ENCODE measurements around the gene UBXN10. TPM values are rescaled to one million over a fixed set of nuclear protein-coding genes. Genes with fewer than 3 reads are reported as not detected.
A peak's percentile ranks its signal among the peaks of the same experiment; 100 is the strongest.

Gene UBXN10
- total RNA-seq, 6 experiments from 2014 or later = 0.35 to 2.5 (median 1.8) TPM

- no peaks in the 10 kb centered on the region for H3K36me3 ChIP-seq
- H3K9me3 ChIP-seq = no peaks in the 10 kb centered on the region
- intact Hi-C loops (cut with DNase I) = no loop called here
- H3K27me3 ChIP-seq = no peaks in the 10 kb centered on the region
- no peak overlapping the region for H3K4me3 ChIP-seq
- H3K27ac ChIP-seq = no peak overlapping the region
- WGBS (ENCODE audit: insufficient coverage, low coverage, low lambda C conversion rate, missing lambda C conversion rate) = 52% methylated on average over 2 of the region's 2 CpGs
- peaks cover 0 to 9% (median 0%) of the 10 kb centered on the region in 4 donors for H3K4me1 ChIP-seq
- DNase-seq = peak in 1 of 3 donors; percentile 6
- no peak for ATAC-seq
- TF ChIP-seq POLR2A (IDR thresholded peaks at IDR 0.05) = no peak
- TF ChIP-seq CTCF (IDR thresholded peaks at IDR 0.05) = no peak
These were observed 8.3 kb downstream of the UBXN10 start for GRCh38 chr1:20194224-20194623.

GRCh38 chr1:20194757-20195461 is 9.0 kb downstream of the UBXN10 start:
- Histone ChIP-seq H3K4me1 (peaks cover 0 to 9% (median 0%) of the 10 kb centered on the region in 4 donors), H3K4me3 (no peak overlapping the region), H3K27me3 (no peaks in the 10 kb centered on the region), H3K27ac (no peak overlapping the region), H3K9me3 (no peaks in the 10 kb centered on the region), H3K36me3 (no peaks in the 10 kb centered on the region)
- 13% methylated on average over 15 of the region's 15 CpGs for WGBS (ENCODE audit: insufficient coverage, low coverage, low lambda C conversion rate, missing lambda C conversion rate)
- TF ChIP-seq CTCF (IDR thresholded peaks at IDR 0.05) (peak; percentile 86 to 96 (median 92)), POLR2A (IDR thresholded peaks at IDR 0.05) (no peak)
- ATAC-seq (peak; percentile 96 to 98 (median 96)), DNase-seq (peak; percentile 80 to 82 (median 81))
- intact Hi-C loops (cut with DNase I) = no loop called here

GRCh38 chr1:20195462-20195780 is 9.5 kb downstream of the UBXN10 start:
- ATAC-seq (peak in 2 of 4 donors; percentile 8 to 19), DNase-seq (no peak)
- Histone ChIP-seq H3K27ac (no peak overlapping the region), H3K27me3 (no peaks in the 10 kb centered on the region), H3K36me3 (no peaks in the 10 kb centered on the region), H3K4me3 (no peak overlapping the region), H3K4me1 (peaks cover 0 to 9% (median 0%) of the 10 kb centered on the region in 4 donors), H3K9me3 (no peaks in the 10 kb centered on the region)
- no peak for TF ChIP-seq POLR2A (IDR thresholded peaks at IDR 0.05)
- TF ChIP-seq CTCF (IDR thresholded peaks at IDR 0.05) = peak in 3 of 4 donors; percentile 2 to 9 (median 5)
- intact Hi-C loops (cut with DNase I) = no loop called here
- 26% methylated on average over 4 of the region's 4 CpGs for WGBS (ENCODE audit: insufficient coverage, low coverage, low lambda C conversion rate, missing lambda C conversion rate)

- H3K9me3 ChIP-seq = no peaks in the 10 kb centered on the region
- DNase-seq (no peak), ATAC-seq (no peak)
- H3K4me1 ChIP-seq = peaks cover 0 to 9% (median 0%) of the 10 kb centered on the region in 4 donors
- no peak overlapping the region for H3K4me3 ChIP-seq
- no peak for TF ChIP-seq POLR2A (IDR thresholded peaks at IDR 0.05)
- TF ChIP-seq CTCF (IDR thresholded peaks at IDR 0.05) = no peak
- no peak overlapping the region for H3K27ac ChIP-seq
- no peaks in the 10 kb centered on the region for H3K36me3 ChIP-seq
- 63% methylated on average over 6 of the region's 6 CpGs for WGBS (ENCODE audit: insufficient coverage, low coverage, low lambda C conversion rate, missing lambda C conversion rate)
- intact Hi-C loops (cut with DNase I) = no loop called here
- no peaks in the 10 kb centered on the region for H3K27me3 ChIP-seq
These were observed 11.5 kb downstream of the UBXN10 start for GRCh38 chr1:20197329-20197791.
